Esophagus muscularis mucosa (tissue), 4 donors: Measurements from ENCODE around the gene TRDMT1. TPM values are rescaled to one million over a fixed set of nuclear protein-coding genes. Genes with fewer than 3 reads are reported as not detected.

Source experiments
- DNase-seq: peaks from one replicate; pipeline ENCODE4 v3.0.0-alpha.2; 2017; ENCODE audit errors: extremely low spot score
- H3K27ac ChIP-seq, 4 donors: fragments of 200-600 bp; sonication (generic); replicated peaks in 1 of 4; 1 replicate in 3 of 4; 2 replicates in 1 of 4; pipeline ENCODE4 v1.5.1; 2016 to 2019; ENCODE audit warnings: mild to moderate bottlenecking in 1 of 4
- H3K27me3 ChIP-seq, 4 donors: fragments of 200-600 bp; sonication (generic); one replicate each; pipeline versions ENCODE4 v1.5.1 to v1.6.0; 2016 to 2019
- H3K36me3 ChIP-seq, 4 donors: fragments of 200-600 bp; sonication (generic); one replicate each; pipeline ENCODE4 v1.5.1; 2016 to 2019
- H3K4me1 ChIP-seq, 4 donors: fragments of 200-600 bp; sonication (generic); one replicate each; pipeline ENCODE4 v1.5.1; 2016 to 2019
- H3K4me3 ChIP-seq, 4 donors: fragments of 200-600 bp; sonication (generic); 1 replicate in 2 of 4; 2 replicates in 2 of 4; pipeline ENCODE4 v1.5.1; 2016 to 2019; ENCODE audit warnings: mild to moderate bottlenecking in 4 of 4, moderate library complexity in 1 of 4
- H3K9me3 ChIP-seq, 4 donors: fragments of 200-600 bp; sonication (generic); 1 replicate in 3 of 4; 2 replicates in 1 of 4; pipeline ENCODE4 v1.5.1; 2016 to 2019
- CTCF ChIP-seq, 3 experiments: fragments of 200-600 bp in 2 of 3; fragments of 450-650 bp in 1 of 3; sonication (generic) in 2 of 3; IDR thresholded peaks; one replicate each; pipeline ENCODE4 v1.5.1; 2017 to 2019; ENCODE audit warnings: antibody characterized with exemption in 3 of 3, mild to moderate bottlenecking in 2 of 3, moderate library complexity in 1 of 3
- EP300 ChIP-seq: sonication (generic); formaldehyde crosslinking; IDR thresholded peaks from one replicate; pipeline ENCODE4 v1.6.1; 2017; ENCODE audit warnings: antibody characterized with exemption
- POLR2A ChIP-seq: fragments of 450-650 bp; IDR thresholded peaks from one replicate; pipeline ENCODE4 v1.6.1; 2017; ENCODE audit warnings: antibody characterized with exemption, moderate library complexity, mild to moderate bottlenecking, low read depth
- POLR2AphosphoS5 ChIP-seq, 2 donors: sonication (generic); formaldehyde crosslinking; IDR thresholded peaks; one replicate each; pipeline ENCODE4 v1.6.1; 2017; ENCODE audit warnings: antibody characterized with exemption in 2 of 2
- WGBS: methylation state at CpG from one replicate; pipeline ENCODE4 v1.1.5; 2018; 5-methylcytosine and 5-hydroxymethylcytosine counted together
- intact Hi-C: fragments of 100-400 bp; cut with DNase I; formaldehyde crosslinking; loops from one replicate; pipeline ENCODE4 v1.15.1; 2023
- total RNA-seq, 4 donors: library from RNA; depleted of rRNA; stranded (reverse); fragments of >200 nt; gene quantifications; one replicate each; pipeline versions ENCODE4 v1.1.0 to v1.2.1, GENCODE V29; 2016

TRDMT1 gene
- total RNA-seq, 4 donors from 2014 or later: 4.8 to 5.8 (median 5.5) TPM

DNA sequence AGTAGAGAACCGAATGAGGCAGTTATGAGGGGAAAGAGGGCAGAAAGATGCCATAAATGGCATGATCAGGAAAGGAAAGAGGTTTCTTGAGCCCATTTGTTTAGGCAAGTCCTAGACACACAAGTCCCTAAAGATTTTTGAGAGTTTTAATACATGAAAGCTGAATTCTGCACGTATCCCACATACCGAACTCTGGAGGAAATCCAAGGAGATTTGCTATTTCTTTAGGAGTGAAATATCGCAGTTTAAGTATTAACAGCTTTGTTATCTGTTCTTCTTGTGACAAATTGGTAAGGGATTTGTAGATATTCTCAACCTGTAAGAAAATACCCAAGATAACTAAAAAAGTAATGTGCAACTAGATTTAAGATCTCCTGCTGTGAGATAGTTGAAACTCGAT is 48.2 kb downstream of the TRDMT1 start:
- Histone ChIP-seq H3K27me3 (no peaks in the 10 kb centered on the region), H3K36me3 (peaks cover 0 to 4% (median 2%) of the 10 kb centered on the region in 4 donors), H3K4me1 (no peaks in the 10 kb centered on the region), H3K9me3 (no peaks in the 10 kb centered on the region), H3K27ac (no peak overlapping the region), H3K4me3 (no peak overlapping the region)
- WGBS: 83% methylated on average over 5 of the region's 5 CpGs
- TF ChIP-seq CTCF (IDR thresholded peaks at IDR 0.05) (no peak), POLR2A (no peak), EP300 (no peak), POLR2AphosphoS5 (IDR thresholded peaks at IDR 0.05) (no peak)
- intact Hi-C loops: no loop called here
- DNase-seq: no peak

- intact Hi-C loops: no loop called here
- H3K27me3 ChIP-seq: no peaks in the 10 kb centered on the region
- H3K9me3 ChIP-seq: no peaks in the 10 kb centered on the region
- TF ChIP-seq POLR2AphosphoS5 (IDR thresholded peaks at IDR 0.05): no peak
- TF ChIP-seq CTCF (IDR thresholded peaks at IDR 0.05): no peak
- no peak for TF ChIP-seq POLR2A
- no peak for TF ChIP-seq EP300
- WGBS: 63% methylated on average over 1 of the region's 1 CpG
- H3K36me3 ChIP-seq: peaks cover 0 to 4% (median 2%) of the 10 kb centered on the region in 4 donors
- H3K27ac ChIP-seq: no peak overlapping the region
- no peak for DNase-seq
- no peak overlapping the region for H3K4me3 ChIP-seq
- no peaks in the 10 kb centered on the region for H3K4me1 ChIP-seq
Measured at GRCh38 chr10:17151716-17152115, 49.8 kb downstream of the TRDMT1 start.

DNA sequence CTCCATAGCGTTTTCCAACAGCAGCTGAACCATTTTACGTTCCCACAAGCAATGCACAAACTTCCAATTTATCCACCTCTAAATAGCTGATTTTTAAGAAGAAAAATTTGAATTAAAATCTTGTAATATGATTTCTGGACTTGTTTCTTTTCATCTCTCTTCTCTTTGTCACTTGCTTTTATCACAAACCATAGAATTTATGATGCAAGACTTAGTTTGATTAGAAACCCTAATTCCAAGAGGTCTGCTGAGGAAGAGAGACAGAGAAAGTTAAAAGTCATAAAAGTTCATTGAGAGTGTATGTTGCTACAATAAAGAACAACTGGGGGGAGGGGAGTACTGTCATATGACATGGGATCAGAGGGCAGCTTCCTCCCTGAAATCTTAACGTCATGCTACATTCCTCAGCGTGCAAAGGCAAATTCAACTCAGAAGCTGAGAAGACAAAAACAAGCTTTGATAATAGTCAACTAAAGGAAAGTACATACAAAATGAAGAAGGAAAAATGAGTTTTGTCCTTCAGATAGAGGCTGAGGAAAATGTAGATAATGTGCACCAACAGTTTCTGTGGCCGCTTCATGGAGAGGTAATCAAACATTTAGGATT is 53.5 kb downstream of the TRDMT1 start:
- intact Hi-C loops: no loop called here
- Histone ChIP-seq H3K27ac (no peak overlapping the region), H3K9me3 (no peaks in the 10 kb centered on the region), H3K4me3 (no peak overlapping the region), H3K27me3 (no peaks in the 10 kb centered on the region), H3K36me3 (peaks cover 0 to 1% (median 0%) of the 10 kb centered on the region in 4 donors), H3K4me1 (no peaks in the 10 kb centered on the region)
- no peak for DNase-seq
- TF ChIP-seq EP300 (no peak), POLR2A (no peak), POLR2AphosphoS5 (IDR thresholded peaks at IDR 0.05) (no peak), CTCF (IDR thresholded peaks at IDR 0.05) (no peak)
- 84% methylated on average over 5 of the region's 5 CpGs for WGBS

- no peak for TF ChIP-seq CTCF (IDR thresholded peaks at IDR 0.05)
- TF ChIP-seq POLR2A: no peak
- TF ChIP-seq POLR2AphosphoS5 (IDR thresholded peaks at IDR 0.05): no peak
- TF ChIP-seq EP300: no peak
- no peak overlapping the region for H3K27ac ChIP-seq
- no peaks in the 10 kb centered on the region for H3K9me3 ChIP-seq
Measured at GRCh38 chr10:17146892-17147291, 54.6 kb downstream of the TRDMT1 start.

DNA sequence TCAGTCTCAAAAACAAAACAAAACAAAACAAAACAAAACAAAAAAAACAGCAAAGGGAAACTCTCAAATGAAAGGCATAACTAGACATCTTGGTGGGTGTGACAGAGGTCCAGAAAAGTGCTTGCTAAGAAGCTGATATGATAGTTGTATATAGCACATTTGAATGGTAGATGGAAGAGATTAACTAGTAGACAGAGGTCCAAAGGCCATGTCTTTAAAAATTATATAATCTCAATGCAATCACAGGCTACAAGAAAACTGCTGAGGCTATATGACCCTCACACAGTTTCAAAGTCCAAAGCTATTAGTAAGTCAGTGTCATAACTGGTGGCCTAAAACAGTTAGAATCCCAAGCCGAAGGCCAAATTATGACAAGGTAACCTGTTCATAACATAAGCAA is 56.2 kb downstream of the TRDMT1 start:
- Histone ChIP-seq H3K4me1 (no peaks in the 10 kb centered on the region), H3K9me3 (no peaks in the 10 kb centered on the region), H3K36me3 (no peaks in the 10 kb centered on the region), H3K27me3 (no peaks in the 10 kb centered on the region), H3K27ac (no peak overlapping the region), H3K4me3 (no peak overlapping the region)
- 91% methylated on average over 1 of the region's 1 CpG for WGBS
- DNase-seq: no peak
- intact Hi-C loops: no loop called here
- TF ChIP-seq POLR2A (no peak), EP300 (no peak), POLR2AphosphoS5 (IDR thresholded peaks at IDR 0.05) (no peak), CTCF (IDR thresholded peaks at IDR 0.05) (no peak)

More at GRCh38 chr10:17146892-17147291, 54.6 kb downstream of the TRDMT1 start:
- no peaks in the 10 kb centered on the region for H3K4me1 ChIP-seq
- 82% methylated on average over 3 of the region's 3 CpGs for WGBS
- no peaks in the 10 kb centered on the region for H3K36me3 ChIP-seq
- no peak overlapping the region for H3K4me3 ChIP-seq
- intact Hi-C loops: no loop called here
- DNase-seq: no peak
- no peaks in the 10 kb centered on the region for H3K27me3 ChIP-seq
